Germinal center (tissue), 1 donor: ENCODE measurements around the gene INIP.
"Not testable (repeated sequence)": the region's sequence is repeated elsewhere in the genome, so short reads cannot be mapped to it uniquely, and the experiment has no call there.

Experiments used
- DNase-seq: peaks from one replicate; pipeline ENCODE4 v3.0.0; 2012; ENCODE audit warnings: mixed read lengths, low spot score

The INIP gene

GRCh38 chr9:112734892-112735291, 17.0 kb upstream of the INIP start:
- no peak for DNase-seq

- no peak for DNase-seq
Observed at GRCh38 chr9:112731971-112732370, 14.1 kb upstream of the INIP start.

DNA sequence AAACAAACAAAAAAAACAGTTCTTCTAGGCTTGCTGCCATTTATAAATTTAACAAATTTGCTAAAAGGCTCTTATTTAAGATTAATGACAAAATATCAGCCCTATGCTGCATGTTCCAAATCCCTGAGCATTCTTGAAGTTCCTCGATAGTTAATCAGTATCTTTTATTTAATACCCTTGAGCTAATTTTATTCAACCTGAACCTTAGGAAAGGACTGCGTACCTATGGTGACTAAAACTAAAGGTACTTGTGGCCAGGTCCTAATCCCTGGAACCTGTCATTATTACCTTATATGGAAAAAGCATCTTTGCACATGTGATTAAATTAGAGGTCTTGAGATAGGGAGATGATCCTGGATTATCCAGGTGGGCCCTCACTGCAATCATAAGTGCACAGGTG, 10.5 kb upstream of the INIP start:
- DNase-seq = no peak

DNA sequence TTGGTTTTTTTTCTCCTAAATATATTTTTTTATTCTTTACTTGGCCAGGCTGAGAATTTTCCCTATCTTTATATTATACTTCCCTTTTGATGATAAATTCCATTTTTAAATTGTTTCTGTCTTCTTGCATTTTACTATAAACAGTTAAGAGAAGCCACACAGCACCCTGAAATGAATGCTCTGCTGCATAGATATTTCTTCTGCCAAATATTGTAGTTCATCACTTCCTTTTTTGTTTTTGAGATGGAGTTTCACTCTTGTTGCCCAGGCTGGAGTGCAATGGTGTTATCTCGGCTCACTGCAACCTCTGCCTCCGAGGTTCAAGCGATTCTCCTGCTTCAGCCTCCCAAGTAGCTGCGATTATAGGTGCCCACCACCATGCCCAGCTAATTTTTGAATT, 8.5 kb upstream of the INIP start:
- no peak for DNase-seq

- DNase-seq = peak; percentile 16
Observed at GRCh38 chr9:112725961-112726360, 8.0 kb upstream of the INIP start.

DNA sequence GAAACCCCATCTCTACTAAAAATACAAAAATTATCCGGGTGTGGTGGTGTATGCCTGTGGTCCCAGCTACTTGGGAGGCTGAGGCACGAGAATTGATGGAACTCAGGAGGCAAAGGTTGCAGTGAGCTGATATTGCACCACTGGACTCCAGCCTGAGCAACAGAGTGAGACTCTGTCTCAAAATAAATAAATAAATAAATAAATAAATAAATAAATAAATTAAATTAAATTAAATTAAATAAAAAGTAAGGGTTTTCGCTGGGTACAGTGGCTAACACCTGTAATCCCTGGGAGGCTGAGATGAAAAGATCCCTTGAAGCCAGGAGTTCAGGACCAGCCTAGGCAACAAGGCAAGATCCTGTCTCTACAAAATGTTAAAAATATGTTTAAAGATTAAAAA, 4.8 kb upstream of the INIP start:
- not testable (repeated sequence) for DNase-seq

GRCh38 chr9:112720113-112720780, 2.3 kb upstream of the INIP start:
- DNase-seq = no peak

DNA sequence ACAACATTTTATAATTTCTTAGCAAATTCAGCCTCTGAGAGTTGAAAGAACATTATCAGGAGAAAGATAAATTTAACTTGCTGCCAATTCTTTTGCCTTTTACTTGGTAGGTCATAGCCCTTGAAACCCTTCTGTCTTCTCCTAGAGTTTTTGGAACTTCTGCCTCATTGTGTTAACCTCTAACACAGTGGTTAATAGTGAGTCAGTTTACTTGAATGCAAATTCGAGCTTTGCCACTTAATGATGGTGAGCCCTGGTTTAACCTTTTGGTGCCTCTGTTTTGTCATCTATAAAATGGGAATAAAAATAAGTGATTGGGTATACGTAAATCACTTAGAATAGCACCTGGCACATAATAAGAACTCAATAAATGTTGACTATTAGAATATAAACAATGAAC, 1.8 kb upstream of the INIP start:
- no peak for DNase-seq

DNA sequence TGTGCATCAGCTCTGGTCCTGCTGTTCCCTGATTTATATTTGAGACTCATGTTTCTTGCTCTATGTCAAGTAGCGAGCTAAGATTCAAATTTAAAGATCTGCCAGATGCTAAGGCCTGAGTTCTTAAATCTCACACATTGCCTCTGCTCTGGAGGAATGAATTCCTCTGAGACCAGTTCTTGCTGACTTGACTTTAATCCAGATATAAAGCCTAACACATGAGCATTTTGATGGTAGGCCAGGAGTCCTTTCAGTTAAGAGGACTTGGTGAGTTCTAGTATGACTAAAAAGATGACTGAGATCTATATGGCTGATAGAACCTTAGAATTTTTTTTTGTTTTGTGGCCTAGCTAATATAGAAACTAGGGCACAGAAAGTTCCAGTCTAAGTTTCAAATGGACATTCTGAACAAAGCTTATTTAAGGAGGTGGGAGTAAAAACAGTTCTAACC, 1.3 kb upstream of the INIP start:
- no peak for DNase-seq

GRCh38 chr9:112712678-112713077, 5.2 kb downstream of the INIP start:
- no peak for DNase-seq

DNA sequence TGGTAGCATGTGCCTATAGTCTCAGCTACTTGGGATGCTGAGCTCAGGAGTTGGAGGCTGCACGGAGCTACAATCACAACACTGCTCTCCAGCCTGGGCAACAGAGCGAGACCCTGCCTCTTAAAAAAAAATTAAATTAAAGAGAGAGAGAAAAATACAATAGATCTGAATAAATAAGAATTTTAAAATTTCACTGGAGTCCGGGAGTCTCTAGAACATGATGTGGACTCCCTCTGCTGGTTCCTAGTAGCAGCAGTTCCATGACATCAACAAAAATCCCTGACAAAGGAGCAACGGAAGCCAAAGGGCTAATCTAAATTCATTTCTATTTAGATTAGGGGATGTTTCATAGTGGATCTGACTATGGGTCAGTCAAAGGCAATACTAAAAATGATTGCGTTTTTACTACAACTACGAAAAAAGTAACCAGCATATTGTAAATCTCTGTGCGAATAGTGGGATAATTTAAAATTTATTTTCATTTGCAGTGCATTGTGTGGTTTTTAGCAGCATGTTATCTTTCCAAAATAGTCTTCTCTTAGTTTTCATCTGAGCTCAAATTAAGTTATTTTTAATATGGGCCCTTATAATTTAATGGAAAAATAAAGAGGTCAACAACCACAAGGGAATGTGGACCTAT, 6.7 kb downstream of the INIP start:
- DNase-seq = no peak

GRCh38 chr9:112705768-112706427, 12.0 kb downstream of the INIP start:
- DNase-seq = no peak

GRCh38 chr9:112703304-112703703, 14.6 kb downstream of the INIP start:
- no peak for DNase-seq

GRCh38 chr9:112700085-112700484, 17.8 kb downstream of the INIP start:
- no peak for DNase-seq

DNA sequence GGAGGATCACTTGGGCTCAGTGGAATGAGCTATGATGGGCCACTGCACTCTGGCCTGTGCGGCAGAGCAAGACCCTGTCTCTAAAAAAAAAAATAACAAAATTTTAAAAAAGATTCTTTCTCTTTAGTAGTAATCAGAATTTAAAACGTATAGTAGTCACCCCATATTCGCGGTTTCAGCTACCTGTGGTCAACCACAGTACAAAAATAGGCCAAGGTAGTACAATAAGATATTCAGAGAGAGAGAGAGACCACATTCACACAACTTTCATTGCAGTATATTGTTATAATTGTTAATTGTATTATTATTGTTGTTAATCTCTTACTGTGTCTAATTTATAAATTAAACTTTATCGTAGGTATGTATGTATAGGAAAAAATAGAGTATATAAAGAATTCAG, 18.7 kb downstream of the INIP start:
- no peak for DNase-seq

GRCh38 chr9:112696461-112696860, 21.5 kb downstream of the INIP start:
- DNase-seq = no peak

DNA sequence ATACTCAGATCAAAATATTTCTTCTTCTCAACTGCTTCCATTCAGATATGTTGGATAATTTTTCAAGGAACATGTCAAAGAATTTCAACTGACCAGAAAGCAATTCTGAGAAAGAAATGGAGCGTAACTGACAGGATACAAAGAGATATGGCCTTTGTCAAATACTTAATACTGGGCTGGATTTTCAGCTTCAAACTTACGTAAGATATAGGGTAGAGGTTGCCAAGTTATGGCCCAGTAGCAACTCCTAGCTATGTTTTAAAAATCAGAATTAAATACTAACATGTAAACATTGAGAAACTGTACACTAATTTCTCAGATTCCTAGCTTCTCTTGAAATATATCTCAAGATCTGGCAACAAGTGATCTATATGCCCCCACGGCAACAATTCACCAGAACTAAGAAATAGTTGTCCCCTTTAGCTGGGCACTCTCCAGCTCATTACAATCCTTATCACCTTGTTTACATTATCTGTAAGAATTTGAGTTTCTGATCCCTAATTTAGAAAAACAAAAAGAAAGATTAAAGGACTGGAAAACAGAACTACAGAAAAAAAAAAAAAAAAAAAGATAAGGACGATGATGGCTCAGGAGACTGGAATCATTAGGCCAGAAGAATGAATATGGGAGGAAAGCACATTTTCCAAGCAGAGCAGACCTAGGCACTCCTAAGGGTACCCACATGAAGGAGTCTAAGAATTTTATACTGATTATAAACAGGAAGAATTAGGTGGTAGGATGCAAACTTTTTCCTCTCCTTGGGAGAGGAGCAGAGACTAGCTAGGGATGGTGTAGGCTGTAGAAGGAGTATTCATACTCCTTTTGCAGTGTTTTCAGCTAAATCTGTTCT, 23.0 kb downstream of the INIP start:
- DNase-seq = no peak

GRCh38 chr9:112689161-112689740, 28.7 kb downstream of the INIP start:
- no peak for DNase-seq

DNA sequence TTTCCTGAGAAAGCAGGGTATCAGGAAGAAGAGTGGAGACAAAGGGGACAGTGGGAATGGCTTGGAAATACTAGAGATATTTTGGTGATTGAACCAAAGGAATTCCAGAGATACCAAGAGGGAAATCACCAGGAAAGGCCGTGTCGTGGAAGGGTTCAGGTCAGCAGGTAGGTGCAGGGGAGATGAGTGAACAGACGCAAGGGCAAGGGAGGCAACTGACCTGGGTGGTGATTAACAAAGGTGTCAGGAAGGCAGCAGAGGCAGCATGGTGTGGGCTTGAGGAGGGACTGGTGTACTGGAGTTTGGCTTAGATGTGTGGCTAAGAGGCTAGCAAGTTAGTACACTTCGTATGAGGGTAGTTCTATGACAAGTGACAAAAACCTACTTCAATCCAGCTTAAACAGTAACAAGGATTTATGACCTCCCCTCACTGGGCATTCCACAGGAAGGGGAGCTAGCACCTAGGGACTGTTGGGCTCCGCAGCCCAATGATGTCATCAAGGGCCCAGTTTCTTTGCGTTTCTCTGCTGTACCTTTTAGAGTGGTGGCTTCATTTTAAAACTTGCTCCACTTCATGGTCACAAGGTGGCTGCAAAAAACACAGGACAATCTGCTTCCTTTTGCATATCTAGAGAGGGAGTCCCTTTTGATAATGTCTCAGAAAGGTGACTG, 37.0 kb downstream of the INIP start:
- no peak for DNase-seq

DNA sequence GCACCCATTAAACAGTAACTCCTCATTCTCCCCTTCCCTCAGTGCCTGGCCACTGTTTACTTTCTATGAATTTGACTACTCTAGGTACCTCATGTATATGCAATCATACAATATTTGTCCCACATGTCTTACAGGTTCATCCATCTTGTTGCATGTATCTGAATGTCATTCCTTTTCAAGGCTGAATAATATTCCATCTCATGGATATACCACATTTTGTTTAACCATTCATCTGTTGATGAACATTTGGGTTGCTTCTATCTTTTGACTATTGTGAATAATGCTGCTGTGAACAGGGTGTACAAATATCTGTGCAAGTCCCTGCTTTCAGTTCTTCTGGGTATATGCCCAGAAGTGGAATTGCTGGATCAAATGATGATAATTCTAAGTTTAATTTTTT, 40.9 kb downstream of the INIP start:
- DNase-seq = no peak

DNA sequence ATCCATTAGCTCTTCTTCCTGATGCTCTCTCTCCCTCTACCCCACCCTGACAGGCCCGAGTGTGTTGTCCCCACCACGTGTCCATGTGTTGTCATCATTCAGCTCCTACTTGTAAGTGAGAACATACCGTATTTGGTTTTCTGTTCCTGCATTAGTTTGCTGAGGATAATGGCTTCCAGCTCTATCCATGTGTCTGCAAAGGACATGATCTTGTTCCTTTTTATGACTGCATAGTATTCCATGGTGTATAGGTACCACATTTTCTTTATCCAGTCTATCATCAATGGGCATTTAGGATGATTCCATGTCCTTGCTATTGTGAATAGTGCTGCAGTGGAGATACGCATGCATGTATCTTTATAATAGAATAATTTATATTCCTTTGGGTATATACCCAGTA, 44.7 kb downstream of the INIP start:
- not testable (repeated sequence) for DNase-seq
